GM18951 (cell line): Measurements from ENCODE around the gene TYW1B.
"Not testable (repeated sequence)": the region's sequence is repeated elsewhere in the genome, so short reads cannot be mapped to it uniquely, and the experiment has no call there.

Experiments
- POLR2A ChIP-seq: IDR thresholded peaks from 4 replicates; pipeline ENCODE4 v1.6.1; 2011; ENCODE audit warnings: mild to moderate bottlenecking; ENCODE audit not compliant: insufficient read length, insufficient read depth; ENCODE audit errors: extremely low read depth
- in situ Hi-C: fragments of 300-500 bp; cut with MboI; formaldehyde crosslinking; loops from one replicate; pipeline ENCODE4 v1.12.0; 2022; ENCODE audit warnings: low sequenced_read_pairs, mixed read lengths, inconsistent platforms; ENCODE audit not compliant: unreplicated experiment

TYW1B gene

DNA sequence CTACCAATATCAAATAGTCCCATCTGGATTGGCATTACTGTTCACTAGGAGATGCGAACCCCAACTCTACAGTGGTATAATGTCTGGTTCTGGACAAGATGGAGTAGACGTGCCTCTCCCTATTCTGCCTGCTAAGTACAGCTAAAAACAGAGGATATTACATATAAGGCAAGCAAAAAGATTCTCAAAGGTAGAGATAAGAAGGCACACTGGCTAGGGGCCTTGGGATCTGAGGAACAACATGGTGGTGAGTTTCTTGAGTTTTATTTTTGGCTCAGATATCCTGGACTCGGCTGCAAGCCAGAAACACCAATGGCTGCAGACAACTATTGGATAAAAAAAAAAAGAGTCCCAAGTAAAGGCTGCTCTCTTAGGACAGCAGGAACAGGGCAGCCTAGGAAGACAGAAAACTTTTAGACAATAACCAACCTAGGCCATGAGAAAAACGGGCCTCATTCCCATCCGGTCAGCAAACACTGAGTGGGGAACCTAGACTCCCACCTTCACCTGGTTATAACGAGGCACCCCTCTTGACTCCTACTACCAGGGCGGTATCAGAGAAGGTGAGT lies 222.1 kb downstream of the TYW1B start:
- in situ Hi-C loops = not testable (repeated sequence)

DNA sequence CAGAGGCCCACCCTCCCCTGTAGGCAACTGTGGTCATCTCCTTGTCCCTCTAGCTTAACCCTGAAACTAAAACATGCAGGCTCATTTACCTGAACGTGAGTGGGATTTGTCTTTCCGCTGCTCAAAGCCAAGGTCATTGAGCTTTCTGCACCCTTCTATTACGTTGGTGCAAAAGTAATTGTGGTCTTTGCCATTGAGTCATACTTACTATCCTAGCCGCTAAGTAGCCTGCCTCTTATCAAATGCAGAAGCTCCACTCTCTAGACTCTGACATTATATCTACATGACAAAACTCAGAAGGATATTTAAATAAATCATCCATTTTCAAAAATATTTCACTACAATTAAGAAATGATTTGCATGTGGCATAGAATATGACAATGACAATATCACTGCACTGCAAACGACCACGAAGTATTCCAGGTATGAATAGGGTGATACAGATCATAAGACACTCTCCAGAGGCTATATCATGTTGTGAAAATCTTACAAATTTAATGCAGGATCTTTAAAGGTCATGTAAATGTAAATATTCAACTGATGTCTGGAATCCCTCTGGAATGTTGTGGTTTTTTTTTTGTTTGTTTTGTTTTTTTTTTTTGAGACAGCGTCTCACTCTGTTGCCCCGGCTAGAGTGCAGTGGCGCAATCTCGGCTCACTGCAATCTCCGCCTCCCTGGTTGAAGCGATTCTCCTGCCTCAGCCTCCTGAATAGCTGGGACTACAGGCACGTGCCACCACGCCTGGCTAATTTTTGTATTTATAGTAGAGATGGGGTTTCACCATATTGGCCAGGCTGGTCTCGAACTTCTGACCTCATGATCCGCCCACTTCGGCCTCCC lies 223.0 kb downstream of the TYW1B start:
- in situ Hi-C loops = not testable (repeated sequence)

DNA sequence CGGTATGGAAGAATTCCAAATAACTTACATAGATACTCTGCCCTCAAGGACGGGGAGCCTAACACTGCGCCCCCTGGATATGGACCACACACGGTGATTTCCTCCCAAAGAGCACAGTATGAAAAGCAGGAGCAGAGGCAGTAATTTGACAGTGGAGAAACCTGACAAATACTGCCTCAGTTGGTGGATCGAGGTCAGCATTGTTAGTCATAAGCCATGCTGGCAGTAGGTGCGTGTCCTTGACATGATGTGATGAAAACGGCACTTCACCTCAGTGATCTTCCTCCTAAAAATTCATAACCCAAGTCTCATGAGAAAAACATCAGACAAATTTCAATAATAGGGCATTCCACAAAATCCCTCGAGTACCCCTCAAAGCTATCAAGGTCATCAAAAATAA lies 224.5 kb downstream of the TYW1B start:
- in situ Hi-C loops = not testable (repeated sequence)

DNA sequence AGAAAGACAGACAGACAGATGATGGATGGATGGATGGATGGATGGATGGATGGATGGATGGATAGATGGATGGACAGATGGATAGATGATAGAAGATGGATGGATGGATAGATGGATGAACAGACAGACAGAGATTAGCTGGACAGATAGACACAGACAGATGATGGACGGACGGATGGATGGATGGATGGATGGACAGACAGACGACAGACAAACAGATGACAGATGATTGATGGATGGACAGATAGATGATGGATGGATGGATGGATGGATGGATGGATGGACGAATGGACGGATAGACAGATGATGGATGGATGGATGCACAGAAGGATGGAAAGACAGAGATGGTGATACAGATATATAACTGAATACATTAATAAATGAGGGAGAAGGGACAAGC lies 224.9 kb downstream of the TYW1B start:
- in situ Hi-C loops = no loop called here
- TF ChIP-seq POLR2A = no peak

DNA sequence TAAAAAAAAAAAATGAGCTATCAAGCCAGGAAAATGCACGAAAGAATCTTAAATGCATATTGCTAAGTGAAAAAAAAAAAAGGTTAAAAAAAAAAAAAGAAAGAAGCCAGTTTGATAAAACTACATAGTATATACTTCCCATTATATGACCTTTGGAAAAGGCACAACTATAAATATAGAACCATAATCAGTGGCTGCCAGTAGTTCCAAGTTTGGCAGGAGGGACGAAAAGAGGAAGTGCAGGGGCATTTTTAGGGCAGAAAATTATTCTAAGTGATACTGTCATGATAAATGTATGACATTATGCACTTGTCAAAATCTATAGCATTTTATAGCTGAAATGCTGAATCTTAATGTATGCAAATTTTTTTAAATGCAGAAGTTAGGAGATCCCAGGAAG lies 226.3 kb downstream of the TYW1B start:
- in situ Hi-C loops = not testable (repeated sequence)

DNA sequence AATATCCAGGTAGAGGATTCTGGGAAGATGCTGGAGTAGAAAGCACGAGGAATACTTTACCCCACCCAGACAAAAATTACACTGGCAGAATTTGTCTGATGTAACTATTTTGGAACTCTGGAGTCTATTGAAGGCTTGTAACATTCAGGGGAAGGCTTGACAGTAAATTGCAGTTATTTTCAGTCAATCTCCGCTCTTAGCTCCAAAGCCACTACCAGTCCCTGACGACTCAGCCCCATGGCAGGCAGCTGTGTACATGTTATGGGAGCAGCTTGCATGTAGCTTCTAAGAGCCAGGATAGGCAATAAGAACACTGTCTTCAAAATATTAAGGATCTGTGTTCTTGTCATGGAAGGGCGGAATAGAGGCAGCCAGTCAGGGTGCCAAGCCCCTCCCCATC lies 238.0 kb downstream of the TYW1B start:
- in situ Hi-C loops = not testable (repeated sequence)

DNA sequence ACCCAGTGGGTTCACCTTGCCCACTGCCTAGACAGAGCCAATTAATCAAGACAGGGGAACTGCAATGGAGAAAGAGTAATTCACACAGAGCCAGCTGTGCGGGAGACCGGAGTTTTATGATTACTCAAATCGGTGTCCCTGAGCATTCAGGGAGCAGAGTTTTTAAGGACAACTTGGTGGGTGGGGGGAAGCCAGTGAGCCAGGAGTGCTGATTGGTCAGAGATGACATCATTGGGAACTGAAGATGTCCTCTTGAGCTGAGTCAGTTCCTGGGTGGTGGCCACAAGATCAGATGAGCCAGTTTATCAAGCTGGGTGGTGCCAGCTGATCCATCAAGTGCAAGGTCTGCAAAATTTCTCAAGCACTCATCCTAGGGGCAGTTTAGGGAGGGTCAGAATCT lies 240.7 kb downstream of the TYW1B start:
- in situ Hi-C loops = not testable (repeated sequence)

DNA sequence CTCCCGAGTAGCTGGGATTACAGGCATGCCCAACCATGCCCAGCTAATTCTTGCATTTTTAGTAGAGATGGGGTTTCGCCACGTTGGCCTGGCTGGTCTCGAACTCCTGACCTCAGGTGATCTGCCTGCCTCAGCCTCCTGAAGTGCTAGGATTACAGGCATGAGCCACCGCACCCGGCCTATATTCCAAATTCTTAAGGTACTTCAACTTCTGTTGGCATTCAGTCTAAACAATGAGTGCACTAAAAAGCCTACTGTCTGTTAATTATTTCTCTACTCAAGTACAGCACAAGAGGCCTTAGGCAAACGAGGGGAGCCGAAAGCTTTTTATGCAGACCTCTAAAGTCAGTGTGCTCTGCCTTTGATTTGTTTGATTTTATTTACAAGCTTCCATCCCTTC lies 243.4 kb downstream of the TYW1B start:
- in situ Hi-C loops = not testable (repeated sequence)

DNA sequence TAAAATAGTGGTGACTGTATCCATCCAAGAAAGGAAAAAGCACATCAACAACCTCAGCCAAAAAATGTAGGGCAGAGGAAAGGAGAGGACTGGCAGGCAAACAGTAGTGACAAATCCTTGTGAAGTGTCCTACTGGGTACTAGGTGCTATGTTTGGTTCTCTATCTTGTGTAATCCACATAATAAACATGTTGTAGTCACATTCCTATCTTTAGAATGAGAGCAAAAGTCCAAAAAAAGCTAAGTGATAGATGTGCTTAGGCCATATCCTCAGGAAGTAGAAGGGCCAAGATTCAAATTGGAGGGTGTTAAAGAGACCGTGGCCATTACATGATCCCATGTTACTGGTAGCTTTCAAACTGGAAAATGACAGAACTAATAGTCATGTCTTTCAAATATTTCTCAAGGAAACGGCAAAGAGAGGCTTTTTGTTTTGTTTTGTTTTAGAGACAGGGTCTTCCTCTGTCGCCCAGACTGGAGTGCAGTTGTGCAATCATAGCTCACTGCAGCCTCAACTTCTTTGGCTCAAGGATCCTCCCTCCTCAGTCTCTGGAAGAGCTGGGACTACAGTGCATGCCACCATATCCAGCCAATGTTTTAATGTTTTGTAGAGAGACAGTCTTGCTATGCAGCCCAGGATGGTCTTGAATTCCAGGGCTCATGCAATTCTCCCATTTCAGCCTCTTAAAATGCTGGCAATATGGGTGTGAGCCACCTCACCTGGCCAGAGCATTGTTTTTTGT lies 244.2 kb downstream of the TYW1B start:
- in situ Hi-C loops = not testable (repeated sequence)

DNA sequence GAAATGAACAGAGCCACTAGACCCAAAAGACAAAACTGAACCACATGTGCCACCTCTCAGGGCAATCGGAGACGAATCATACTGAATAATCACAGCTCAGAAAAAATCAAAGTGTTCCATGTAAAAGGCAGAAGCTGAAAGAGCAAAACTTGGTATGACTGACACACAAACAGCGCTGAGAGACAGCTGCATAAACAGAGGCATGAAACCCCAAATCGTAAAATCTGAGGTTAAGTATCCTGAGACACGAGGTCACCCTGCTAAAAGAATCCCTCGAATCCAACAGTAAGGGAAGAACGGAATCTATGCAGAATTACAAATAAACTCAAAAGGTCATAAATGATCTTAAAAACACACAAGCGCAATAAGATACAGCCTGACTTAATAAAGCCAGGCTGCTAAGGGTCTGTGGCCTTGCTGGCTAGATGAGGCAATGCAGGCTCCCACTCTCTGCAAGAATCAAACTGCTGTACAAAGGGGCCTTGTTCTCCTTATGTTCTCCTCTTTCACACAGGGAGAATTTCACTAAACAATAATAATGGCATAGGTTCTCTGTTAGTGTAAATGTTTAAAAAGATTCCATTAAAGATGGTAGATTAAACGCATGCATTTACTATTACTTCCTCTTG lies 247.7 kb downstream of the TYW1B start:
- in situ Hi-C loops = not testable (repeated sequence)

DNA sequence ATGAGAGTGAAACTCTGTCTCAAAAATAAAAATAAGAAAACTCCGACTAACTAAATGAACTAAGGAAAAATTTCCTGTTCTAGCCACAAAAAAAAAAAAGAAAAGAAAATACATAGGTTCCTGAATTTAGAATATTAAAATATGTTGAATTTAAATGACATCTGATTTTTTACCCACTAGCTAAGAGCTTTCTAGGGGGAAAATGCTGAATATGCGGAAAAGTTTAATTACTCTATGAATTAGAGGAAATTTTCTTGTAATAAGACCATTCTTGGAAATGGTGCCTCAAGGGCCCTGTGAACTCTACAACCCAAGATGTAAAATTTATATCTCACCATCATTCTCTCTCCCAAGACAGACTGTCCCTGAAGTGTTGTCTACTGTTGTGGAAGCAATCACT lies 250.9 kb downstream of the TYW1B start:
- in situ Hi-C loops = no loop called here
- no peak for TF ChIP-seq POLR2A

DNA sequence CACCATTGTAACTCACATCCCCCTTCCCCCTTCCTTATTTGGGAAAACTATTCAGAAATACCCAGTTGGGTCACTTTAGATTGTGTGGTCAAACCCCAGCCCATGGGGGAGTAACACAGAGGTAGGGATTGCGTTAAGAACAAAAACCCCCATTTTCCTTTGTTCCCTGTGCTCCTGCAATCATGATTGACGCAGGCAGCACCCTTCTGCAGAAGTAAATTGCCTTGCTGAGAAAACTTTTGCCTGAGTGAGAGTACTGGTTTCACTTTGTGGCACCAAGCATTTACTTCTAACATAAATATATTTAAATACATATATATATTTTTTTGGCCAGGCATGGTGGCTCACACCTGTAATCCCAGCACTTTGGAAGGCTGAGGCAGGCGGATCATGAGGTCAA lies 266.0 kb downstream of the TYW1B start:
- in situ Hi-C loops = not testable (repeated sequence)

DNA sequence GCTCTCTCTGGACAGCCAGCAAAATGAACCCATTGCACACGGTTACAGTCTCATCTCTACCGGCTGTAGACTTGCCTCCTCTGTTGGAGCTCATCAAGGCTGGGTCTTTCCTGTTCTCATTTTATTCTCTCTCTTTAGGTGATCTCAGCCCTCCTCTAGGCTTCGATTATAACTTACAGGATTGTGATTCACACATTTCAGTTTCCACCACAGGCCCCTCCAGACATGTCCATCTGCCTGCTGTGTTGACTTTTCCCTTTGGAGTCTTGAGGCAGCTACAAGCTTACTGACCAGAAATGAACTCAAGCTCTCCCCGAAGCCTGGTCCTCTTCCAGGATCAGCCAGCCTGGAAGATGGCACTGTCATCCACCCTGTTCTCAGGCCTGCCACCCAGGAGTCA lies 268.5 kb downstream of the TYW1B start:
- in situ Hi-C loops = not testable (repeated sequence)

DNA sequence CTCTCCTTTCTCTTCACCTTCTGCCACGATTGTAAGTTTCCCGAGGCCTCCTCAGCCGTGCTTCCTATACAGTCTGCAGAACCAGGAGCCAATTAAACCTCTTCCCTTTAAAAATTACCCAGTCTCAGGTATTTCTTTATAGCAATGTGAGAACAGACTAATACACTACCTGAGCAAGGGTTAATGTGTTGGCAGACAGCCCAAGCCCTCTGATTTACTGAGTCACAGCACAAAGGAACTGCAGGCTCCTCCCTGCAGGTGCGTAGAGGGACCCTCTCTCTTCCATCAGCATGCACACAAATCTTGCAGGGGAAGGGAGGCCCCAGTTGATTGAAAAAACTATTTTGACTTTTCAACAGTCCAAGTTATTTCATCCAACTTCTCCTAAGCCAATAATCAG lies 271.3 kb downstream of the TYW1B start:
- in situ Hi-C loops = not testable (repeated sequence)

DNA sequence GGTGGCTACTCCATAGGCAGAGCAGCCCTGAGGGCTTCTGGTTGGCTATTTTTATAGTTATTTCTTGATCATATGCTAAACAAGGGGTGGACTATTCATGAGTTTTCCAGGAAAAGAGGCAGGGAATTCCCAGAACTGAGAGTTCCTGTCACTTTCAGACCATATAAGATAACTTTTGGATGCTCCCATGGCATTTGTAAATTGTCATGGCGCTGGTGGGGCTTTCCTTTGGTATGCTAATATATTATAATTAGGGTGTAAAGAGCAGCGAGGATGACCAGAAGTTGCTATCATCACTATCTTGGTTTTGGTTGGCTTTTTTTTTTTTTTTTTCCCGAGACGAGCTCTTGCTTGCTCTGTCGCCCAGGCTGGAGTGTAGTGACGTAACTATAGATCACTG lies 272.8 kb downstream of the TYW1B start:
- in situ Hi-C loops = not testable (repeated sequence)

DNA sequence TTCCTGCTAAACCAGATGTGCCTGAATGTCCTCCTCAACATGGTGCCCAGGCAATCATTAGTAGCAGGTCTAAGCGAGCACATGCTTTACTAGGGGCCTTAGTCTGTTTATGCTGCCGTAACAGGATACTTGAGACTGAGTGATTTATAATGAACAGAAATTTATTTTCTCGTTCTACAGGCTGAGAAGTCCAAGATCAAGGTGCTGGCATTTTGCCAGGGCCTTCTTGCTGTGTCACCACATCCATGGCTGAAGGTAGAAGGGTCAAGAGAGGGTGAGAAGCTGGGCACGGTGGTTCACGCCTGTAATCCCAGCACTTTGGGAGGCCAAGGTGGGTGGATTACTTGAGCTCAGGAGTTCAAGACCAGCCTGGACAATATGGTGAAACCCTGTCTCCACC lies 273.6 kb downstream of the TYW1B start:
- in situ Hi-C loops = not testable (repeated sequence)

DNA sequence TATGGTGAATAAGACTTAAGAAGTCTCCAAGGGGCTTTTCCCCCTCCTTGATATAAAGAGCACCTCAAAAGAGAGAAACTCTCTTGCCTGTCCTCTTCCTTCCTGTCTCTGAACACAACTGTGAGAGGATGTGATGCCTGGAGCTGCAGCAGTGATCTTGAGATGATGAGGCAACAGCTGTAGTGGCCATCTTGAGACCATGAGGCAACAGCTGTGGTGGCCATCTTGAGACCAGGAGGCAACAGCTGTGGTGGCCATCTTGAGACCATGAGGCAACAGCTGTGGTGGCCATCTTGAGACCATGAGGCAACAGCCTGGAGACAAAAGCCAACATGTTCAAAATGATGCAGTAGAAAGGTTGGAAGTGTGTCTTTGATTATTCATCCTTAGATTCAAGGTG lies 277.5 kb downstream of the TYW1B start:
- in situ Hi-C loops = not testable (repeated sequence)

DNA sequence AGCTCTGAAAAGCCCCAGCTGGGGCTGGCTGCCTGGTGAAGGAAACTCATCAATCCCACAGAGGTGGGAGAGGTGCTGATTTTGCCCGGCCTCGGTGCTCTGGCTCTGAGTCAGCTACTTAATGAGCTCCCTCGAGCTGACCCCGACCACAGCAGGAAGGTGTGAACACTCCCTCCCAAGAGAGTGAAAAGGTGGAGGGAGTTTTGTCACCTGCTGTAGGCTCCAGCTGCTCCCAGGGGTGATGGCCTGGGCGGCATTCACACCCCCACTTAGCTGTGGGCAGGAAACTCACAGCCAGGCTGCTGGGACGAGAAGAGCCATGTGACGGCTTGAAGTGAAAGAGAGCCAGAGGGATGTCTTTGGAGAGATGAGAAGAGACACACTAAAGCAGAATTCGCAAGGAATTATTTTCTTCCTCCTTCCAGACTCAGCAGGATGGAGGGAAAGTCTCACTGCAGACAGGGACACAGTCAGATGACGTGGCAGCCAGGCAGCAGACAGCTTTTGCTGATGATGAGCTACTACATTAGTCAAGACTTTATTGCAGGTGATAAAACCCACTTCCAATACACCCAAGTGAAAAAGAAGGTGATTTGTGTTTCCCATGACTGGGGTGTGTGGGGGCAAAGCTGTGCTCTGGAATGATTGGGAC lies 281.3 kb downstream of the TYW1B start:
- in situ Hi-C loops = not testable (repeated sequence)

DNA sequence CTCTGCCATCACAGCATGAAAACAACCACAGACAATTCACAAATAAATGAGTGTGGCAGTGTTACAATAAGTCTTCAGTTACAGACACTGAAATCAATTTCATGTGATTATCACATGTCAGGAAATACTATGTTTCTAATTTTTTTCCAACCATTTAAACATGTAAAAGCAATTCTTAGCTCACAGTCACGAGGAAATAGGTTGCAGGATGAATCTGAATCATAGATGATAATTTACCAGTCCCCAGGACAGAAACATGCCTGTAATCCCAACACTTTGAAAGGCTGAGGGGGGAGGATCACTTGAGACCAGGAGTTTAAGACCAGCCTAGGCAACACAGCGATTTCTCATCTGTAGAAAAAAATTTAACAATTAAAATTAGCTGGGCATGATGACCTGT lies 283.5 kb downstream of the TYW1B start:
- in situ Hi-C loops = not testable (repeated sequence)
